Stimulated activated CD4-positive, alpha-beta T cell treated with anti-CD3 and anti-CD28 coated beads, TNF-alpha, amount 100 ng/mL, for 24 hours (primary cell): ENCODE results near the gene SPAG16.

Experiments used
- DNase-seq, 3 experiments: peaks; one replicate each; pipeline ENCODE4 v3.0.0-alpha.2; 2020; ENCODE audit warnings: low read depth in 3 of 3

SPAG16 gene

GRCh38 chr2:214246417-214246816, 962.2 kb downstream of the SPAG16 start:
- no peak for DNase-seq

- no peak for DNase-seq
Observed at GRCh38 chr2:214247531-214247930, 963.3 kb downstream of the SPAG16 start.

- DNase-seq: no peak
Observed at GRCh38 chr2:214255046-214255445, 970.8 kb downstream of the SPAG16 start.

GRCh38 chr2:214261683-214262082, 977.4 kb downstream of the SPAG16 start:
- DNase-seq: no peak

GRCh38 chr2:214264171-214264570, 979.9 kb downstream of the SPAG16 start:
- DNase-seq: no peak

- DNase-seq: no peak
Observed at GRCh38 chr2:214265991-214266489, 981.8 kb downstream of the SPAG16 start.

- no peak for DNase-seq
Observed at GRCh38 chr2:214277880-214278279, 993.6 kb downstream of the SPAG16 start.

- no peak for DNase-seq
Observed at GRCh38 chr2:214286011-214286410, 1001.7 kb downstream of the SPAG16 start.

GRCh38 chr2:214293593-214293992, 1009.3 kb downstream of the SPAG16 start:
- DNase-seq: no peak

GRCh38 chr2:214294426-214294825, 1010.2 kb downstream of the SPAG16 start:
- no peak for DNase-seq

GRCh38 chr2:214297423-214297822, 1013.2 kb downstream of the SPAG16 start:
- DNase-seq: no peak

GRCh38 chr2:214310319-214310718, 1026.1 kb downstream of the SPAG16 start:
- no peak for DNase-seq

GRCh38 chr2:214311031-214311533, 1026.8 kb downstream of the SPAG16 start:
- DNase-seq: no peak

GRCh38 chr2:214311931-214312749, 1027.9 kb downstream of the SPAG16 start:
- no peak for DNase-seq

- DNase-seq: no peak
Observed at GRCh38 chr2:214315324-214315723, 1031.1 kb downstream of the SPAG16 start.

GRCh38 chr2:214320211-214320610, 1035.9 kb downstream of the SPAG16 start:
- no peak for DNase-seq

GRCh38 chr2:214322662-214323061, 1038.4 kb downstream of the SPAG16 start:
- DNase-seq: no peak

GRCh38 chr2:214325404-214325803, 1041.1 kb downstream of the SPAG16 start:
- no peak for DNase-seq

GRCh38 chr2:214328941-214329340, 1044.7 kb downstream of the SPAG16 start:
- DNase-seq: no peak

- DNase-seq: no peak
Observed at GRCh38 chr2:214341646-214342045, 1057.4 kb downstream of the SPAG16 start.

- DNase-seq: no peak
Observed at GRCh38 chr2:214358506-214358905, 1074.2 kb downstream of the SPAG16 start.

- DNase-seq: no peak
Observed at GRCh38 chr2:214361116-214361515, 1076.9 kb downstream of the SPAG16 start.

- DNase-seq: no peak
Observed at GRCh38 chr2:214365549-214365948, 1081.3 kb downstream of the SPAG16 start.
